Nephron progenitor cell (in vitro differentiated cells): Measurements from ENCODE around the gene HIVEP2.

Source experiments
- DNase-seq: peaks from one replicate; pipeline ENCODE4 v3.0.0; 2021
- H3K27ac Mint-ChIP-seq: 2 replicates; pipeline ENCODE4 v1.8.0; 2021; ENCODE audit warnings: mild to moderate bottlenecking, moderate library complexity, mixed read lengths
- H3K27me3 Mint-ChIP-seq: 2 replicates; pipeline ENCODE4 v1.8.0; 2021; ENCODE audit warnings: mild to moderate bottlenecking, low read depth, mixed read lengths; ENCODE audit not compliant: poor library complexity
- H3K36me3 Mint-ChIP-seq: 2 replicates; pipeline ENCODE4 v1.8.0; 2021; ENCODE audit warnings: low read depth, mixed read lengths
- H3K4me1 Mint-ChIP-seq: 2 replicates; pipeline ENCODE4 v1.8.0; 2021; ENCODE audit warnings: mixed read lengths
- H3K4me3 Mint-ChIP-seq: 2 replicates; pipeline ENCODE4 v1.8.0; 2021; ENCODE audit warnings: mild to moderate bottlenecking, moderate library complexity, mixed read lengths
- H3K9me3 Mint-ChIP-seq: 2 replicates; pipeline ENCODE4 v1.8.0; 2021; ENCODE audit warnings: mild to moderate bottlenecking, moderate library complexity, mixed read lengths
- TF ChIP-seq, protein P1 (sequence below): fragments of 200-600 bp; sonication (generic); IDR thresholded peaks from 2 replicates; pipeline ENCODE4 v1.5.0; 2021; ENCODE audit warnings: antibody characterized with exemption

HIVEP2 gene

DNA sequence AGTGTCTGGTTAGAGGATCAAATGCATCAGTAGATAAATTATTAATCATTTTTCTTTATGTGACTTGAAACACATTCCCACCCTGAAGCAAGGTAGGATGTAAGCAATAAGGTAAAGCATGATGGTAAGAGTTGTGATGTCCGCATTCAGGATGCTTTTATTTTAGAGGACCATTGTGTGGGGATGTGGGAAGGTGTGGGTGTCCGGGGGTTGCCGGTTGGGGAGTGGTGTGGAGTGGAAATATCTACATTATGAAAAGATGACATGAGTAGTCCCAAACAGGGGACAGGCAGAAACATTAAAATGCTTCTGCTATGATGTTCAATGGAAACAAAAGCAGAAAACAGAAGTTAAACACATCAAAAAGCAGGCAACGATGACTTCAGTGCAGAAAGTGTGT is 215.4 kb downstream of the HIVEP2 start:
- TF ChIP-seq, protein P1, sequence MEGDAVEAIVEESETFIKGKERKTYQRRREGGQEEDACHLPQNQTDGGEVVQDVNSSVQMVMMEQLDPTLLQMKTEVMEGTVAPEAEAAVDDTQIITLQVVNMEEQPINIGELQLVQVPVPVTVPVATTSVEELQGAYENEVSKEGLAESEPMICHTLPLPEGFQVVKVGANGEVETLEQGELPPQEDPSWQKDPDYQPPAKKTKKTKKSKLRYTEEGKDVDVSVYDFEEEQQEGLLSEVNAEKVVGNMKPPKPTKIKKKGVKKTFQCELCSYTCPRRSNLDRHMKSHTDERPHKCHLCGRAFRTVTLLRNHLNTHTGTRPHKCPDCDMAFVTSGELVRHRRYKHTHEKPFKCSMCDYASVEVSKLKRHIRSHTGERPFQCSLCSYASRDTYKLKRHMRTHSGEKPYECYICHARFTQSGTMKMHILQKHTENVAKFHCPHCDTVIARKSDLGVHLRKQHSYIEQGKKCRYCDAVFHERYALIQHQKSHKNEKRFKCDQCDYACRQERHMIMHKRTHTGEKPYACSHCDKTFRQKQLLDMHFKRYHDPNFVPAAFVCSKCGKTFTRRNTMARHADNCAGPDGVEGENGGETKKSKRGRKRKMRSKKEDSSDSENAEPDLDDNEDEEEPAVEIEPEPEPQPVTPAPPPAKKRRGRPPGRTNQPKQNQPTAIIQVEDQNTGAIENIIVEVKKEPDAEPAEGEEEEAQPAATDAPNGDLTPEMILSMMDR = no peak
- H3K36me3 Mint-ChIP-seq = no peaks in the 10 kb centered on the region
- H3K4me1 Mint-ChIP-seq = peaks cover 5% of the 10 kb centered on the region
- no peaks in the 10 kb centered on the region for H3K27me3 Mint-ChIP-seq
- H3K4me3 Mint-ChIP-seq = no peak overlapping the region
- peaks cover 5% of the 10 kb centered on the region for H3K9me3 Mint-ChIP-seq
- no peak overlapping the region for H3K27ac Mint-ChIP-seq
- DNase-seq = no peak

DNA sequence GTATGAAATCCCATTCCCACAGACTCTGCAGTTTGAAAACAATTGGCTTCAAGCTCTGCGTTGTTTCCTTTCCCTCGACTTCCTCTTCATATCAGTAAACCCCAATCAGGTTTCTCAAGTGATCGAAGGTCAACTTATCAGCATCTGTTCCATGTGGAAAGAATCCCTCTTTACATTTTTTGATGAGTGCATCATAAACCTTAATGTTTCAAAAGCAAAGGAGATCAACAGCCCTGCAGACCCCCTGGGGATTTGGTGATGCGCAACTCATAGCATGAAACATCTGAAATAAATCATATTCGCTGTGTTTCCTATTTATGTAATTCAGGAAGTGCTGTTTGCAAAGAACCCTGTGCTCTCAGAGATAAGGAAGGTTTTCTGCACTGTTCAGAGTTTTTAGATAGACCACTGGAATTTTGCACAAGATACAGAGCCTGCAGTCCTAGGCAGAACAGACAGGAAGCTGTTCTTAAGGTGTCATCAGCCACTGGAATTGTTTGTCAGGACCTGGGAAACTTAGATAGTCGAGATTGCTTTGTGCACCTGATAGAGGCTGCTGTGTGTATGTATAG is 216.0 kb downstream of the HIVEP2 start:
- Mint-ChIP-seq H3K9me3 (peaks cover 5% of the 10 kb centered on the region), H3K27ac (peak overlapping the region; percentile 39), H3K27me3 (no peaks in the 10 kb centered on the region), H3K4me3 (no peak overlapping the region), H3K36me3 (no peaks in the 10 kb centered on the region), H3K4me1 (peaks cover 5% of the 10 kb centered on the region)
- DNase-seq = no peak
- TF ChIP-seq, protein P1 = no peak

DNA sequence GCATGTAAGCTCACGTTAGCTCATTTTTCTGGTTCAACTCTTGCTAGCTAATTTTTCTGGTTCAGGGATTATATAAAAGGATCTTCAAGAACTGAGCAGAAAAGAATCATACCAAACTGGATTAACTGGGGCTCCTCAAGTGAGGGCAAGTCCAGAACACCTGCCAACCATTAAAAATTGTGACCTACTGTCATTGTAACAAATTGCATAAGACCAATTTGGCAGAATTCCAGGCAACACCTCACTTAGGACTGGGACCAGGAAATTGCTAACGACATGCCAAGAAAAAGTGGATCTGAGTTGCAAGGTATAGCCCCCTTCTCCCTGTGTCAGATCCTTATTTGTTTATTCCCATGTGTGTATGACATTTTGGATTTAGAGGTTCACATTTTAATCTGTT is 216.6 kb downstream of the HIVEP2 start:
- Mint-ChIP-seq H3K4me1 (peaks cover 5% of the 10 kb centered on the region), H3K27ac (no peak overlapping the region)

GRCh38 chr6:142726616-142727015 is 218.4 kb downstream of the HIVEP2 start:
- no peaks in the 10 kb centered on the region for H3K27me3 Mint-ChIP-seq
- no peak overlapping the region for H3K4me3 Mint-ChIP-seq
- H3K9me3 Mint-ChIP-seq = no peaks in the 10 kb centered on the region
- no peaks in the 10 kb centered on the region for H3K36me3 Mint-ChIP-seq
- no peak for DNase-seq
- no peak overlapping the region for H3K27ac Mint-ChIP-seq
- TF ChIP-seq, protein P1 = no peak
- peaks cover 5% of the 10 kb centered on the region for H3K4me1 Mint-ChIP-seq

More for the DNA sequence above, 216.6 kb downstream of the HIVEP2 start:
- H3K4me3 Mint-ChIP-seq = no peak overlapping the region
- peaks cover under 1% of the 10 kb centered on the region for H3K9me3 Mint-ChIP-seq
- H3K36me3 Mint-ChIP-seq = no peaks in the 10 kb centered on the region
- TF ChIP-seq, protein P1 = no peak
- DNase-seq = no peak
- no peaks in the 10 kb centered on the region for H3K27me3 Mint-ChIP-seq

DNA sequence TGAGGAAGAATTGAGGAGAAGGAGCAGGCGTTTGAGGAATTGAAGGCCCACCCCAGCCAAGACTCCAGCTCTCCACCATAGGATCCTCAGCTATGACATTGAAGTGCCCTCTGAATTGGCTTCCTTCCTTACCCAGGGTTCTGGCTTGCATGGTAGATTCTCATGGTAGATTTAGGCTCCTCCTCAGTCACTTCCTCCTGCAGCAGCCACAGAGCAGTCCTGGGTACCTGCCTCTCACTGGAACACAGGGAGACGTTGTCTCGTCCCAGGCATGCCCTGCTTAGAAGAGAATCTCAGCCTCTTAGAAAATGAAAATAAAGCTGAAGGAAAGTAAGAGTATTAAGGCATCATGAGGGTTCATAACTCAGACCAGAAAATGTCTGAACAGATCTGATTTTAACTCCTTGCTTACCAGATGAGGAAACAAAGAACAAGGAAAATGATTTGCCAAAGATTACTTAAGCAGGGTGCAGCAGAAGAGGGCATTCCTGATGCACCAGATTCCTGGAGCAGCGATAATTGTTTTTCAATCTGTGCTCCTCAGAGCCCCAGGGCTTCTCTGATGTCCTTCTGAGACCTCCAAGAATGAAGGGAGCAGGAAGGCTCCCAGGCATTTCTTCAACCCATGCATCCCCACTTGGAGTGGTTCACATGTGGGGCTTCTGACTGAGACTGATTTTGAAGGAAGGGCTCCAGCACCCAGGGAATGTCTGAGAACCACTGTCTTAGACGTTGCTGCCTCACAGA is 219.8 kb downstream of the HIVEP2 start:
- DNase-seq = no peak
- peak overlapping the region; percentile 53 for H3K27ac Mint-ChIP-seq
- no peaks in the 10 kb centered on the region for H3K36me3 Mint-ChIP-seq
- TF ChIP-seq, protein P1 = no peak
- H3K9me3 Mint-ChIP-seq = peaks cover 2% of the 10 kb centered on the region
- no peak overlapping the region for H3K4me3 Mint-ChIP-seq
- H3K27me3 Mint-ChIP-seq = no peaks in the 10 kb centered on the region
- peaks cover 5% of the 10 kb centered on the region for H3K4me1 Mint-ChIP-seq

DNA sequence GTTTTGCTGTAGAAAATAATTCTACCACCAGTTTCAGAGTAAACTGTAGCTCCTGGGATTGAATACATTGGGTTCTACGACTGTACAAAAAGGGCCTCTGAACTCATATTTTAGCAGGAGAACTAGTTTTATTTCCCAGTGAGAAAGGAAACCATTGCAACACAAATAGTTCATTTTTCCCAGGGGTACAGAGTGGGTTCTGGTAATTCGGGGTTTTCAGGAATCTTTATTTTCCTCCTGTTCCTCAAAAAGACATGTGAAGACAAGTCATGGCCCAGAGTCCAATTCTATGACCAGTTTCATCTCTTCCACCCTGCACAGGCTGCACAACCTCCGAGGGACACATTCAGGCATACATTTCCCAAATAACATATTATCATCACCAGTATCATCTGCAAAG is 222.1 kb downstream of the HIVEP2 start:
- Mint-ChIP-seq H3K36me3 (peaks cover 12% of the 10 kb centered on the region), H3K4me3 (no peak overlapping the region), H3K27me3 (no peaks in the 10 kb centered on the region), H3K27ac (no peak overlapping the region), H3K9me3 (peaks cover 25% of the 10 kb centered on the region), H3K4me1 (no peaks in the 10 kb centered on the region)
- TF ChIP-seq, protein P1 = no peak
- DNase-seq = no peak
